Astrocyte (in vitro differentiated cells and primary cell): ENCODE results near the gene HINT1. TPM values are rescaled to one million over a fixed set of nuclear protein-coding genes. Genes with fewer than 3 reads are reported as not detected.

Experiments used
- DNase-seq: peaks from one replicate; pipeline ENCODE4 v3.0.0-alpha.2; 2010; ENCODE audit warnings: low read depth
- FAIRE-seq: peaks from 2 replicates; lab custom pipeline; 2011; peaks lifted over from hg19 to GRCh38; lab: Jason Lieb, UNC
- H2AFZ ChIP-seq: 2 replicates; pipeline ENCODE4 v1.6.0; 2012; ENCODE audit warnings: low read depth, low read length, inconsistent platforms
- H3K27ac ChIP-seq: 2 replicates; pipeline ENCODE4 v1.5.1; 2011; ENCODE audit warnings: low read depth, low read length, inconsistent platforms
- H3K27me3 ChIP-seq: 2 replicates; pipeline ENCODE4 v1.6.0; 2011; ENCODE audit warnings: low read length, inconsistent platforms; ENCODE audit not compliant: insufficient read depth
- H3K36me3 ChIP-seq: 2 replicates; pipeline ENCODE4 v1.5.1; 2011; ENCODE audit warnings: low read length, inconsistent platforms; ENCODE audit not compliant: insufficient read depth
- H3K4me1 ChIP-seq: 2 replicates; pipeline ENCODE4 v1.5.1; 2011; ENCODE audit warnings: low read length, inconsistent platforms; ENCODE audit not compliant: insufficient read depth
- H3K4me2 ChIP-seq: 2 replicates; pipeline ENCODE4 v1.6.0; 2012; ENCODE audit warnings: low read length, inconsistent platforms
- H3K4me3 ChIP-seq: 2 replicates; pipeline ENCODE4 v1.5.1; 2011; ENCODE audit warnings: low read depth, mild to moderate bottlenecking, low read length, inconsistent platforms; ENCODE audit not compliant: insufficient read depth
- H3K79me2 ChIP-seq: 2 replicates; pipeline ENCODE4 v1.6.0; 2012; ENCODE audit warnings: mild to moderate bottlenecking, low read length, inconsistent platforms; ENCODE audit not compliant: insufficient read depth
- H3K9ac ChIP-seq: 2 replicates; pipeline ENCODE4 v1.6.0; 2012; ENCODE audit warnings: mild to moderate bottlenecking, low read length, inconsistent platforms
- H3K9me3 ChIP-seq: 2 replicates; pipeline ENCODE4 v1.5.1; 2012; ENCODE audit warnings: low read depth, mild to moderate bottlenecking, low read length, inconsistent platforms; ENCODE audit not compliant: insufficient read depth
- H4K20me1 ChIP-seq: 2 replicates; pipeline ENCODE4 v1.6.0; 2012; ENCODE audit warnings: low read length, inconsistent platforms; ENCODE audit not compliant: insufficient read depth
- H3K27ac Mint-ChIP-seq: one replicate; pipeline ENCODE4 v1.8.0; 2021; ENCODE audit warnings: mild to moderate bottlenecking, mixed read lengths; ENCODE audit not compliant: unreplicated experiment
- H3K27me3 Mint-ChIP-seq: one replicate; pipeline ENCODE4 v1.8.0; 2021; ENCODE audit warnings: low read depth, mixed read lengths; ENCODE audit not compliant: unreplicated experiment
- H3K36me3 Mint-ChIP-seq: one replicate; pipeline ENCODE4 v1.8.0; 2021; ENCODE audit warnings: low read depth, mixed read lengths; ENCODE audit not compliant: unreplicated experiment
- H3K4me1 Mint-ChIP-seq: one replicate; pipeline ENCODE4 v1.8.0; 2021; ENCODE audit warnings: low read depth, mixed read lengths; ENCODE audit not compliant: unreplicated experiment
- H3K4me3 Mint-ChIP-seq: one replicate; pipeline ENCODE4 v1.8.0; 2021; ENCODE audit warnings: mild to moderate bottlenecking, moderate library complexity, mixed read lengths; ENCODE audit not compliant: unreplicated experiment
- H3K9me3 Mint-ChIP-seq: one replicate; pipeline ENCODE4 v1.8.0; 2021; ENCODE audit warnings: mild to moderate bottlenecking, mixed read lengths; ENCODE audit not compliant: unreplicated experiment
- CTCF ChIP-seq: IDR thresholded peaks from 2 replicates; pipeline ENCODE4 v1.5.1; 2011; ENCODE audit warnings: low read depth, mild to moderate bottlenecking, inconsistent platforms, low read length, moderate library complexity; ENCODE audit not compliant: insufficient read depth
- EZH2 ChIP-seq: IDR thresholded peaks from 2 replicates; pipeline ENCODE4 v1.6.1; 2012; ENCODE audit warnings: mild to moderate bottlenecking, low read length, inconsistent platforms; ENCODE audit not compliant: insufficient read depth
- total RNA-seq: library from RNA; stranded (reverse); gene quantifications from 2 replicates; pipeline ENCODE4 v1.2.1, GENCODE V29; 2021

Gene HINT1
- total RNA-seq, 1 donor from 2014 or later = 243 TPM

GRCh38 chr5:131186561-131187256, 21.7 kb upstream of the HINT1 start:
- Histone ChIP-seq H3K4me2 (no peak overlapping the region), H3K27ac (no peak overlapping the region), H3K9ac (no peak overlapping the region), H3K27me3 (no peaks in the 10 kb centered on the region), H3K4me1 (no peaks in the 10 kb centered on the region), H3K36me3 (no peaks in the 10 kb centered on the region), H3K4me3 (no peak overlapping the region), H3K79me2 (no peaks in the 10 kb centered on the region), H2AFZ (no peak overlapping the region), H4K20me1 (no peaks in the 10 kb centered on the region), H3K9me3 (no peaks in the 10 kb centered on the region)
- DNase-seq (no peak), FAIRE-seq (no peak)
- no peak overlapping the region for H3K4me3 Mint-ChIP-seq
- TF ChIP-seq EZH2 = no peak
- no peak for TF ChIP-seq CTCF
- H3K9me3 Mint-ChIP-seq = no peaks in the 10 kb centered on the region
- H3K27ac Mint-ChIP-seq = no peak overlapping the region
- no peaks in the 10 kb centered on the region for H3K4me1 Mint-ChIP-seq
- no peaks in the 10 kb centered on the region for H3K36me3 Mint-ChIP-seq
- H3K27me3 Mint-ChIP-seq = no peaks in the 10 kb centered on the region

- Mint-ChIP-seq H3K27ac (no peak overlapping the region), H3K27me3 (no peaks in the 10 kb centered on the region), H3K4me1 (no peaks in the 10 kb centered on the region), H3K4me3 (no peak overlapping the region), H3K9me3 (no peaks in the 10 kb centered on the region), H3K36me3 (no peaks in the 10 kb centered on the region)
- no peak overlapping the region for H3K27ac ChIP-seq
- DNase-seq (no peak), FAIRE-seq (no peak)
- no peaks in the 10 kb centered on the region for H3K9me3 ChIP-seq
- no peaks in the 10 kb centered on the region for H4K20me1 ChIP-seq
- no peak overlapping the region for H3K4me2 ChIP-seq
- no peaks in the 10 kb centered on the region for H3K79me2 ChIP-seq
- H3K4me3 ChIP-seq = no peak overlapping the region
- H3K36me3 ChIP-seq = no peaks in the 10 kb centered on the region
- H2AFZ ChIP-seq = no peak overlapping the region
- TF ChIP-seq EZH2 = no peak
- TF ChIP-seq CTCF = no peak
- no peaks in the 10 kb centered on the region for H3K27me3 ChIP-seq
- no peak overlapping the region for H3K9ac ChIP-seq
- no peaks in the 10 kb centered on the region for H3K4me1 ChIP-seq
Observed at GRCh38 chr5:131185523-131186104, 20.6 kb upstream of the HINT1 start.

GRCh38 chr5:131182839-131183238, 17.8 kb upstream of the HINT1 start:
- Histone ChIP-seq H3K4me2 (no peak overlapping the region), H3K9me3 (no peaks in the 10 kb centered on the region), H3K79me2 (no peaks in the 10 kb centered on the region), H3K9ac (no peak overlapping the region), H4K20me1 (no peaks in the 10 kb centered on the region), H3K27ac (no peak overlapping the region), H3K4me3 (no peak overlapping the region), H3K4me1 (no peaks in the 10 kb centered on the region), H3K36me3 (no peaks in the 10 kb centered on the region), H2AFZ (no peak overlapping the region), H3K27me3 (no peaks in the 10 kb centered on the region)
- Mint-ChIP-seq H3K4me3 (no peak overlapping the region), H3K9me3 (no peaks in the 10 kb centered on the region), H3K4me1 (no peaks in the 10 kb centered on the region), H3K36me3 (no peaks in the 10 kb centered on the region), H3K27me3 (no peaks in the 10 kb centered on the region), H3K27ac (no peak overlapping the region)
- FAIRE-seq (no peak), DNase-seq (no peak)
- TF ChIP-seq CTCF = no peak
- TF ChIP-seq EZH2 = no peak
